GM19351 (cell line): ENCODE results near the gene USP22.

ENCODE experiments used
- ATAC-seq: cut with Tn5 transposase; IDR thresholded peaks from one replicate; pipeline ENCODE4 v1.9.1; 2021; ENCODE audit warnings: mild to moderate bottlenecking, moderate library complexity; ENCODE audit not compliant: unreplicated experiment

The USP22 gene

DNA sequence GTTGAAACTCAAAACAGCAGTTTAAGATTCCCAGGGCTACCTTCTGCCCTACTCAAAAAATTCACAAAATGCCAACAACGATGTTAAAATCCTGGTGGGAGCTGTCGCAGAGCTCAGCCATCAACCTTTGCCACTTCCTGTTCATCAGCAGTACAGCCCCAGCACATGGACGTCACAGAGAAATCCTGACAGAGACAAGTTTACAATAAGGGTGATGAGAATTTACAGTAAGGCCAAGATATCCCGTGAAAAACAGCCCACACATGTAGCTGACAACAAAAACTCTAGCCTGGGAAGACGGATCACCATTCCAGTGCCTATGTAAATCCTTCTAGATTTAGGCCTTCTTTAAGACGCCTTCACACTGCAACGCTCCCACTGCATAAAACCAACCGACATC lies 18.8 kb downstream of the USP22 start:
- no peak for ATAC-seq

GRCh38 chr17:21021208-21021803 lies 21.5 kb downstream of the USP22 start:
- no peak for ATAC-seq

DNA sequence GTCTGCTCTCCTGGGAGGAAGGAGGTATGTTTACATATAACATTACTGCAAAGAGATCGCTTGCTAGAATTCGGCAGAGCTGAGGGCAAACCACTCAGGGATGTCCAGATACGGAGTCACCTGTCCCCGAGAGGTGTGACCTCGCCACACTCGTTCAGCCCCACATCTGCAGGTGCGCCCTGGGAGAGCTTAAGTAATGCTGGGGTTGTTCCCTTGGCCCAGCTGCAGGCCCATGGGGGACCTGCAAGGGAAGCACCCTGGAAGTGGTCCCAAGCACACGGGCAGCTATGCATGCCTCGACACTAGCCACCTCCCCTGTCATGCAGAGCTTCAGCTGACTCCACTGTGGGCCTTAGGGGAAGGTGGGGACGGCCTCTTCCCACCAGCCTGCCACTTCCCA lies 22.2 kb downstream of the USP22 start:
- no peak for ATAC-seq

GRCh38 chr17:21019976-21020586 lies 22.7 kb downstream of the USP22 start:
- no peak for ATAC-seq

GRCh38 chr17:21018894-21019293 lies 23.9 kb downstream of the USP22 start:
- no peak for ATAC-seq

- no peak for ATAC-seq
Observed at GRCh38 chr17:21017861-21018260, 24.9 kb downstream of the USP22 start.

DNA sequence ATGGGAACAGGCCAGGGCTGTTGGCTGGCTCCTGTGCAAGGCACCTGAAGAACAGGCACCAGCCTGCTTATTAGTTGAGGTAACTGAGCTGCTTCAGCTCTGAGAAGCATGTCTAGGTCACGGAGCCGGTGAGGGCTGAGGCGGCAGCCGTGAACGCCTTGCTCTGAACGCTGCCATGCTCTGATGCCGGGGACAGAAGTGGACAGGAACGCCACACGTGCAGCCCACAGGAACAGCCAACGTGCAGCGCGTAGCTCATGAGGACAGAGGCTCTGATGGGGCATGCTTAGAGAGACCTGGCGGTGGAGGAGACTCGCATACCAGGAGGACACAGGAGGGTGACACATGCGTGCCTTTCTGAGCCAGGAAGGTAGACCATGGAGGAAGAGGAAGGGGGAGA lies 25.6 kb downstream of the USP22 start:
- no peak for ATAC-seq

- no peak for ATAC-seq
Observed at GRCh38 chr17:21016826-21017225, 26.0 kb downstream of the USP22 start.

- no peak for ATAC-seq
Observed at GRCh38 chr17:21015564-21015963, 27.2 kb downstream of the USP22 start.

GRCh38 chr17:21014498-21014897 lies 28.3 kb downstream of the USP22 start:
- no peak for ATAC-seq

DNA sequence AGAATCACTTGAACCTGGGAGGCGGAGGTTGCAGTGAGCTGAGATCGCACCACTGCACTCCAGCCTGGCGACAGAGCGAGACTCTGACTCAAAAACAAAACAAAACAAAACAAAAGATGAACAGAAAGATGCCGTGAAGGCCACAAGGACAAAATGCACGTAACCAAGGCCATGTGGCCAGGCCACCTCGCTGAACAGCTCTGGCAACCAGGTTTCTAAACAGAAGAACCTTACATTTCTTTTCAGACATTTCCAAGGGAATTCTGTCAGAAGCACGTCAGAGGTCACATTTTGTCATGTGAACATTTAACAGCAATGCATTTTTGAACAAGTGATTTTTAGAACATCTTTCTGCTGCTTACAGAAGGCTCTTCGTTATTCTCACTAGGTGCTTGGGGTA lies 28.8 kb downstream of the USP22 start:
- no peak for ATAC-seq

GRCh38 chr17:21012736-21013135 lies 30.1 kb downstream of the USP22 start:
- no peak for ATAC-seq

GRCh38 chr17:21010705-21011596 lies 31.9 kb downstream of the USP22 start:
- ATAC-seq, result no peak

DNA sequence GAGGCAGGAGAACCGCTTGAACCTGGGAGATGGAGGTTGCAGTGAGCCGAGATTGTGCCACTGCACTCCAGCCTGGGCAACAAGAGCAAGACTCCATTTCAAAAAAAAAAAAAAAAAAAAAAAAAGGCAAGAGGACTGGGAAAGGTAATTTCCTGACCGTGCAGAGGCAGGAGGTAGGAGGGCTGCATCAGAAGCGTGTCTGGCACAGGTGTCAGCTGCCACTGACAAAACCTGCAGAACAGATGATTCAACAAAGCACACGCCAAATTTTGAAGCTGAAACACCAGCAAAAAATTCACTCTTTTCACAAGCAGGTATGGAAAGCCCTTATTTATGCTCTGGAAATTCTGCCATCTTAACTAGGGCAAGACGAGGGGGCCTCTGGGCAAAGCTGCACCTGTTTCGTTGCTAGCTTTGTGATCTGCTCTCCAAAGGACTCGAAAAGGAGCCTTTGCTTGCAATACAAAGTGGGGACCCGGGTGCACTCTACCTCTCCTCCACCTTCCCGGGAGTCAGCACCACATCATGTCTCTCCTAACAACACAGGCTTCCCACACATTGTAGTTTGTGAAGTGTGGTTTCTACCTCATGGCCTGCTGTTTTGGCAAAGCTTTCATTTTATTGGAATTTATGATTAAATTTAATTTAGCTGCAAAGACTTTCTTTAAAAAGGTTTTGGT lies 33.7 kb downstream of the USP22 start:
- ATAC-seq, result no peak

DNA sequence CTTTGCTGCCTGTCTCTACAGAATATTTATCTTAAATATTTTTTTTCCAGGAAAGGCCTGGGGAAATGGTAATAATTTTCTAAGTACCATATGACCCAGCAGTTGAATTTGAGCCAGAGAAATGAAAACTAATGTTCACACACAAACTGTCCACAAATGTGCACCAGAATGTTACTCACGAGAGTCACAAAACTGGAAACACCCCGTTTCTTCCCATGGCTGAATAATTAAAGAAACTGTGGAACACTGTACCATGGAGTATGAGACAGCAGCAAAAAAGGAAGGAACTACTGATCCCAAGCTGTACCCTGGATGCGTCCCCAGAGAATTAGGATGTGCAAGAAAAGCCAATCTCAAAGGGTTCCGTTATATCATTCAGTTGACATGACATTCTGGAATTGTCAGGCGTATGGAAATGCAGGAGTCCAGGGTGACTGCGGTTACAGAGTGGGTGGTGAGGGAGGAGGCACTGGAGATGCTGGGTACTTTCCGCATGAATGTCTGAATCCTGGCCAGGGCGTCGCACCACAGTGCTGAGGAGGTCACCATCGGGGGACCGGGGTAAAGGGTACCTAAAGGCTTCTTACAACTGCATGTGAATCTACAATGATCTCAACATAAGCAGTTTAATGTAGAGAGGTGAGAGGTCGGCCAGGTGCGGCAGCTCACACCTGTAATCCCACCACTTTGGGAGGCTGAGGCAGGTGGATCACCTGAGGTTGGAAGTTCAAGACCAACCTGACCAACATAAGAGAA lies 34.5 kb downstream of the USP22 start:
- no peak for ATAC-seq

DNA sequence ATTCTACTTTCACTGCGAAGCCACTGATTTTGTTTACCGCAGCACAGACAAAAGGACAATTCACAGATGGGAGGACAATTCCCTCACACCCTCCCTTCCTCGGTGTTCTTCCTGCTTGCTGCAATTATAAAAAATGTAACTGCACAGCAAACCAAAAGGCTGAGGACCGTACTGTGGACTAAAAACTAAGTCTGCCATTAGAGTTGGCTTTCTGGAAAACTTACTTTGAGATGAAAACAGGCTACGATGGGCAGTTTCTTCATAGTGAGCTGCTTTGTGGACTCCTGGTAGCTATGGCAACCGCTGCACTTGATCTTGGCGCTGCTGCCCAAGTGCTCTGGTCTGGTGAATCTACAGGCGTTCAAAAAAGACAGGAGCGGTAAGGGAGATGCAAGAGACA lies 35.2 kb downstream of the USP22 start:
- no peak for ATAC-seq

GRCh38 chr17:21005803-21006202 lies 37.0 kb downstream of the USP22 start:
- ATAC-seq, result no peak

- no peak for ATAC-seq
Observed at GRCh38 chr17:21005367-21005766, 37.4 kb downstream of the USP22 start.

GRCh38 chr17:21004016-21004930 lies 38.5 kb downstream of the USP22 start:
- ATAC-seq, result no peak
